ENCODE measurements around the gene KRT28.
"Not testable (repeated sequence)": the region's sequence is repeated elsewhere in the genome, so short reads cannot be mapped to it uniquely, and the experiment has no call there.

KRT28 gene

GRCh38 chr17:40760105-40761016 lies 39.4 kb downstream of the KRT28 start:
- Mint-ChIP-seq H3K4me3 (no peak overlapping the region), H3K27me3 (peaks cover 64% of the 10 kb centered on the region), H3K27ac (ENCODE audit: low read depth) (no peak overlapping the region), H3K36me3 (ENCODE audit: insufficient read depth) (peaks cover 2% of the 10 kb centered on the region), H3K9me3 (peaks cover 24% of the 10 kb centered on the region), H3K4me1 (no peaks in the 10 kb centered on the region)
- DNase-seq (ENCODE audit: low spot score in 2 of 2) (no peak), ATAC-seq (replicated peaks; ENCODE audit: extremely low read depth, poor library complexity, severe bottlenecking) (no peak)

DNA sequence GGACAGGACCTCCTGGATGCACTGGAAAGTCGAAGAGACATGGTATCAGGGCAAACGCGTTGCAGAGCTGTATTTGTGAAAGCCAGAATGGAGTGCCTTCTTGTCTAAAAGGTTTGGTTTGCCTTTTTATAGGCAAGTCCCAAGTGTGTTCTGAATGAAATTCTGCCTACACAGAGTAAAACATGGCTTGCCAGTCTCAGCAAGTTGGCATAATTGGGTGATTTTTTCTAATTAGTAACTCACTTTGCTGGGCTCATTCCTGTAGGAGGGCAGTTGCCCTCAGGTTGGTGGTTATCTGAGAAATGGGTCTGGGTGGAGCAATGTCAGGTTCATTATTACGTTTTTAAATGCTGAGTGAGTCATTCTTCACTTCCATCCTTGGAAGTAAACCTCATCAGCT lies 44.5 kb downstream of the KRT28 start, which contains the start of gene KRT25:
TSS of gene KRT25 (minus strand) at position 101 of the 400 bp plus-strand sequence. CDS start at position 41, 60 bp downstream.
- Mint-ChIP-seq H3K9me3 (peaks cover 19% of the 10 kb centered on the region), H3K27ac (ENCODE audit: low read depth) (no peak within 1 kb of the TSS), H3K27me3 (peaks cover 68% of the 10 kb centered on the region), H3K36me3 (ENCODE audit: insufficient read depth) (peaks cover 2% of the 10 kb centered on the region), H3K4me1 (no peaks in the 10 kb centered on the region), H3K4me3 (no peak within 1 kb of the TSS)
- ATAC-seq (replicated peaks; ENCODE audit: extremely low read depth, poor library complexity, severe bottlenecking) (no peak), DNase-seq (ENCODE audit: low spot score in 2 of 2) (no peak)

- Mint-ChIP-seq H3K27ac (ENCODE audit: low read depth) (no peak overlapping the region), H3K9me3 (peaks cover 9% of the 10 kb centered on the region), H3K27me3 (peaks cover 70% of the 10 kb centered on the region), H3K36me3 (ENCODE audit: insufficient read depth) (no peaks in the 10 kb centered on the region), H3K4me3 (no peak overlapping the region), H3K4me1 (no peaks in the 10 kb centered on the region)
- ATAC-seq (replicated peaks; ENCODE audit: extremely low read depth, poor library complexity, severe bottlenecking) (no peak), DNase-seq (ENCODE audit: low spot score in 2 of 2) (no peak)
Observed at GRCh38 chr17:40753804-40754203, 46.0 kb downstream of the KRT28 start.

DNA sequence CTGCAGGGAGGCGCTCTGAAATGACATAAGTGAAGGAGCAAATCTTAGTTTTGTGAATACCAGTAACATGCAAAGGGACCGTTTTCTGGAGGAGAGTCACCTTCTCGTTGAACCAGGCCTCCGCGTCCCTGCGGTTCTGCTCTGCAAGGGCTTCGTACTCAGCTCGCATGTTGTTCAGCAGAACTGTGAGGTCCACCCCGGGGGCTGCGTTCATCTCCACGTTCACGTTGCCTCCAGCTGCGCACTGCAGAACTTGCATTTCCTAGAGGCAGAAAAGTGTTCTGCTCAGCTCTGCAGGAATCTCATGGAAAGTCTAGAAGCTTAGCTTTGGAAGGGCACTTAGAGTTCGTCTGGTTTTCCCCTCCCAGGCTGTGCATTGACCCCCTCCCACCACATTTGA lies 48.7 kb downstream of the KRT28 start:
- no peak for ATAC-seq (replicated peaks; ENCODE audit: extremely low read depth, poor library complexity, severe bottlenecking)
- Mint-ChIP-seq H3K27ac (ENCODE audit: low read depth) (no peak overlapping the region), H3K4me1 (no peaks in the 10 kb centered on the region), H3K36me3 (ENCODE audit: insufficient read depth) (no peaks in the 10 kb centered on the region), H3K4me3 (no peak overlapping the region), H3K9me3 (no peaks in the 10 kb centered on the region), H3K27me3 (peaks cover 71% of the 10 kb centered on the region)
- no peak for DNase-seq (ENCODE audit: low spot score in 2 of 2)

- Mint-ChIP-seq H3K4me1 (no peaks in the 10 kb centered on the region), H3K27me3 (peaks cover 73% of the 10 kb centered on the region), H3K27ac (ENCODE audit: low read depth) (no peak overlapping the region), H3K4me3 (no peak overlapping the region), H3K9me3 (no peaks in the 10 kb centered on the region), H3K36me3 (ENCODE audit: insufficient read depth) (no peaks in the 10 kb centered on the region)
- ATAC-seq (replicated peaks; ENCODE audit: extremely low read depth, poor library complexity, severe bottlenecking): no peak
- DNase-seq (ENCODE audit: low spot score in 2 of 2): no peak
Observed at GRCh38 chr17:40750391-40750790, 49.4 kb downstream of the KRT28 start.

DNA sequence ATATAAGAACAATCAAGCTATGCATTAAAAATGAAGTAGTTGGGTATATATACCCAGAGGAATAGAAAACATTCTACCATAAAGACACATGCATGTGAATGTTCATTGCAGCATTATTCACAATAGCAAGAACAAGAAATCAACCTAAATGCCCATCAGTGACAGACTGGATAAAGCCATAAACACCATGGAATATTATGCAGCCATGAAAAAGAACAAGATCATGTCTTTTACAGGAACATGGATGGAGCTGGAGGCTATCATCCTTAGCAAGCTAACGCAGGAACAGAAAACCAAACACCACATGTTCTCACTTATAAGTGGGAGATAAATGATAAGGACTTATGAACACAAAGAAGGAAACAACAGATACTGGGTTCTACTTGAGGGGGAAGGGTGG lies 51.1 kb downstream of the KRT28 start:
- not testable (repeated sequence) for DNase-seq (ENCODE audit: low spot score in 2 of 2); H3K4me1 Mint-ChIP-seq; ATAC-seq (replicated peaks; ENCODE audit: extremely low read depth, poor library complexity, severe bottlenecking); H3K36me3 Mint-ChIP-seq (ENCODE audit: insufficient read depth); H3K27ac Mint-ChIP-seq (ENCODE audit: low read depth); H3K4me3 Mint-ChIP-seq; H3K9me3 Mint-ChIP-seq
- H3K27me3 Mint-ChIP-seq: peaks cover 83% of the 10 kb centered on the region

Measured in central memory CD8-positive, alpha-beta T cell (primary cell).